GM23248 (cell line): ENCODE measurements around the gene ACTA1.

Source experiments
- EZH2 ChIP-seq: fragments of 200-600 bp; sonication (generic); IDR thresholded peaks from 2 replicates; pipeline ENCODE4 v1.6.1; 2018; ENCODE audit warnings: antibody characterized with exemption, mild to moderate bottlenecking; ENCODE audit not compliant: insufficient read depth, poor library complexity, severe bottlenecking
- EZH2phosphoT487 ChIP-seq: fragments of 200-600 bp; sonication (generic); IDR thresholded peaks from 2 replicates; pipeline ENCODE4 v1.6.1; 2018; ENCODE audit warnings: antibody characterized with exemption, moderate library complexity, mild to moderate bottlenecking, low read depth; ENCODE audit not compliant: insufficient read depth

DNA sequence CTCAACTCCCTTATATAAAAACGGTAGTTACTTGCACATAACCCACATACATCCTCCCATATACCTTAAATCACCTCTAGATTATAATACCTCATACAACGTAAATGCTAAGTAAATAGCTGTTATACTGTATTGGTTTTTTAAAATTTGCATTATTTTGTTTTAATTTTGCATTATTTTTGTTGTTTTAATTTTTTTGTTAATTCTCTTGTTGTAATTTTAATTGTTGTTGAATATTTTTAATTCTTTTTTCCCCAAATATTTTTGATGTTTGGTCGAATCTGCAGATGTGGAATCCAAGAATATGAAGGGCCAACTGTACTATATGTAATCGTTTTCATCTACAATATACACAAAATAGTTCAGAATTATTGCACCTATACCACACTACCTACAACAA, 23.5 kb upstream of the ACTA1 start:
- TF ChIP-seq EZH2, result no peak
- no peak for TF ChIP-seq EZH2phosphoT487
